GM19240 (cell line): ENCODE results near the gene EFHD2.
"Not testable (repeated sequence)": the region's sequence is repeated elsewhere in the genome, so short reads cannot be mapped to it uniquely, and the experiment has no call there.

Source experiments
- DNase-seq: peaks from one replicate; pipeline ENCODE4 v3.0.0; 2011; ENCODE audit warnings: low spot score; ENCODE audit not compliant: insufficient read length

EFHD2 gene

DNA sequence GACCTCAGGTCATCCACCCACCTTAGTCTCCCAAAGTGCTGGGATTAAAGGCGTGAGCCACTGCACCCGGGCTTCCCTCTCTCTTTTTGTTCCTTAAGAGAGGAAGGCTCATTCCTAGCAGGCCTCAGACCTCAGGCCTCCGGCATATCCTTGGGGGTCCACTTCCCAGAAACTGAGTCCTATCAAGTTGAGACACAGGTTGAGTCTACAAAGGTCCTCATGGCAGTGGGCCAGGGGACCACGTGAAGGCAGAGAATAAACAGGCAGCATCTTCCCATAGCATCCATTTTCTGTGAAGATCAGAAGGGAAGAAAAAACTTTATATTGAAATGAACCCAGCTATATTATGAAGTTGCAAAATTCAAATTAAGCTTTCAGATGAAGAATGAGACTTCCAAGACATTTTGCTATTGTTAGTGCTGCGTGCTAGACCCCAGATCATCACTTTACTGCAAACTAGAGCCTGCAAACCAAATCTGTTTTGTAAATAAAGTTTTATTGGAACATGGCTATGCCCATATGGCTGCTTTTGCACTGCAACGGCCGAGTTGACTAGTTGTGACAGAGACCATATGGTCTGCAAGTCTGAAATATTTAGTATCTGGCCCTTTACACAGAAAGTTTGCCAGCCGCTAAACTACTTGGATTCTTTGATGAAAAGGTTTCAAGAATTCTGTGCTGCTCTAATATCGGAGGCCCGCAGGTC, 43.3 kb downstream of the EFHD2 start:
- DNase-seq: no peak

DNA sequence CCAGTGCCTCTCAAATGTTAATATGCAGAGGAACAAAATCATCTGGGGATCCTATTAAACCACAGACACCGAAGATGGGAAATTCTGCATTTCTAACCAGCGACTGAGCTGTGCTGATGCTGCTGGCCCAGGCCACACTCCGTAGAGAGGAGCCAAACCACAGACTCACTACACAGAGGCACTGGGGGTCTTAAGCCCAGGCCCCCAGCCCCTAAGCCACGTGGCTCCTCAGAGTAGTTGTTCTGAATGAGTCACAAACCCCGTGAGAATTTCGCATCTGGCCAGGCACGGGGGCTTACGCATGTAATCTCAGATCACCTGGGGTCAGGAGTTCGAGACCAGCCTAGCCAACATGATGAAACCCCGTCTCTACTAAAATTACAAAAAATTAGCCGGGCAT, 44.0 kb downstream of the EFHD2 start:
- DNase-seq: no peak

DNA sequence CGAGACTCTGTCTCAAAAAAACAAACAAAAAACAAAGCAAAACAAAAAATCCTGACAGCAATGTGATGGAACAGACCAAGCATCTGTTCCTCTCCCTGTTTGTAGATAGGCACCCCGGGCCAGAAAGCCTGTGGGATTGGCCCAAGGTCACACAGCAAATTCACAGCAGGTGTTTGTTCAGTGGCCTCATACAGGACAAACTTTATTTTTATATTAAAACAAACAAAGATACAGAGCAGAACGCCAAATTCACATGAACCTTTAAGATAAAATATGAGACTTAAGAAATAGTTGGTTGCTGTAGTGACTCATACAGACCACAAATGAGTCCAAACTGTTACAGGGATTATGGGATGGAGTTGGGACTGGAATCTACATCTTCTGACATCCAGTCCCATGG, 44.6 kb downstream of the EFHD2 start:
- DNase-seq: no peak

DNA sequence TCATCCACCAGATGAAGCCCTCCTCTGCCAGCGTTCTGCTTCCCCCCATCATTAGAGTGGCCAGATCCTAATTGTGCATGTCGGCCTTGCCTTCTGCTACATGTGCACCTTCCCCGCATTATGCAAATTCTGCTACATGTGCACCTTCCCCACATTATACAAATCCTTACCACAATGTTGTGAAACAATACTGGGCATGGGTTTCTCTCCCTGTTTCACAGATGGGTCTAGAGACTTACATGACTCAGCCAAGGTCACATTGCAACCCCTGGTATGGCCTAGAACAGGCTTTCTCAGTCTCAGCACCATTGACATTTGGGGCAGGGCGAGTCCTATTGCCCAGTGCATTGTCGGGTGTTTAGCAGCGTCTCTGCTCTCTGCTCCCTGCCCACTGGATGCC, 45.8 kb downstream of the EFHD2 start:
- no peak for DNase-seq

DNA sequence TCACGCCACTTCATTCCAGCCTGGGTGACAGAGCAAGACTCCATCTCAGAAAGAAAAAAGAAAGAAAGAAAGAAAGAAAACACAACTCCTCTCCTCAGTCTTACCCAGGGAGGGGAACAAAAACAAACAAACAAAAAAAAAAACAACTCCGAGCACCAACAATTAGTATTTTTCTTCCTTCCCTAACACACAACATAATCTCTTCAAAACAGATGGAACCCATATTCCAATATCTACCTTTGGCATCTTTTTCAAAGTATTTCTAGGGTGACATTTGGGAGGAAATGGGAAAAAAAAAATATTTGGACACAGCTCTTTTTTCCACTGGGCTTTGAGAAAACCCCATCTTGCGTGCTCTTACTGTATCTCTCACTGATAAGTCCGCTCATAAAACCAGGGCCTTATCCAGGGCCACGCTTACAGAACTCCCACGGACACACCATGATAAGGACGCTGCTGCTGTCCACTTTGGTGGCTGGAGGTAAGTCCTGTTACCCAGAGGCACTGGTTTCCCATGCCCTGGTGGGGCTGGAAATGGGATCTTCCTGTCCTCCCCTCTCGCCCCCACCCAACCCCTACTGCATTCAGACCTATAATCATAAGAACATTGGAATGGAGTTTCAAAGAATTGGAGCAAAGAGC, 46.7 kb downstream of the EFHD2 start, which contains the start of gene CELA2A:
Gene CELA2A (plus strand): TSS at position 420 of the 642 bp plus-strand sequence. CDS start 22 bp downstream, at position 442.
- DNase-seq: no peak

DNA sequence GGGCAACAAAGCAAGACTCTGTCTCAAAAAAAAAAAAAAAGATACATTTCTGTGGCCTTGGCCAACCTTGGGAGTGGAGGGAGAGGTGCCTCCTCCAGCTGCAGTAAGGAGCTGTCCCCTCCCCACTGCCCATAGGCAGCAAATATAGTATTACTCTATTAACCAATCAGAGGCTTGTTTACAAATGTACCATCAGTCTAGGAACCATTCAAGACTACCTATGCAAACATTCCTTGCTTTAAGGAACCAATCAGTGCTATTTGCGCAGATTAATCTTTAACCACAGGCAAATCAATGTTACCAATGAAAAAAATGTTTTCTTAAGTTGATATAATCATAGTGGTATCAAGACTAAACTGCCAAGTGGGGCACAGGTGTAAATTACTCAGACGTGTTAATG, 47.9 kb downstream of the EFHD2 start:
- DNase-seq: no peak

DNA sequence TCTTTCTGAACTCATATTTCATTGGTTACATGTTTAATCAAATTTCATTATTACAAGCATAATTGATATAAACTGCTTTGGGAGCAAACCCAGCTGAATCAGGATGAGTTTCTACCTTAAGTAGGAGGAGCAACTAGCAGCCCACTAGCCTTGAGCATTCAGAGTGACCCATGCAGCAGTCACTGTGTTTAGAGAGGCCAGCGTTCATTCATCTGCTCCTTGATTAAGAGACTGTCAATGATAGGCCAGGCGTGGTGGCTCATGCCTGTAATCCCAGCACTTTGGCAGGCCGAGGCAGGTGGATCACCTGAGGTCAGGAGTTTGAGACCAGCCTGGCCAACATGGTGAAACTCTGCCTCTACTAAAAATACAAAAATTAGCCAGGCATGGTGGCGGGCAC, 48.7 kb downstream of the EFHD2 start:
- not testable (repeated sequence) for DNase-seq

DNA sequence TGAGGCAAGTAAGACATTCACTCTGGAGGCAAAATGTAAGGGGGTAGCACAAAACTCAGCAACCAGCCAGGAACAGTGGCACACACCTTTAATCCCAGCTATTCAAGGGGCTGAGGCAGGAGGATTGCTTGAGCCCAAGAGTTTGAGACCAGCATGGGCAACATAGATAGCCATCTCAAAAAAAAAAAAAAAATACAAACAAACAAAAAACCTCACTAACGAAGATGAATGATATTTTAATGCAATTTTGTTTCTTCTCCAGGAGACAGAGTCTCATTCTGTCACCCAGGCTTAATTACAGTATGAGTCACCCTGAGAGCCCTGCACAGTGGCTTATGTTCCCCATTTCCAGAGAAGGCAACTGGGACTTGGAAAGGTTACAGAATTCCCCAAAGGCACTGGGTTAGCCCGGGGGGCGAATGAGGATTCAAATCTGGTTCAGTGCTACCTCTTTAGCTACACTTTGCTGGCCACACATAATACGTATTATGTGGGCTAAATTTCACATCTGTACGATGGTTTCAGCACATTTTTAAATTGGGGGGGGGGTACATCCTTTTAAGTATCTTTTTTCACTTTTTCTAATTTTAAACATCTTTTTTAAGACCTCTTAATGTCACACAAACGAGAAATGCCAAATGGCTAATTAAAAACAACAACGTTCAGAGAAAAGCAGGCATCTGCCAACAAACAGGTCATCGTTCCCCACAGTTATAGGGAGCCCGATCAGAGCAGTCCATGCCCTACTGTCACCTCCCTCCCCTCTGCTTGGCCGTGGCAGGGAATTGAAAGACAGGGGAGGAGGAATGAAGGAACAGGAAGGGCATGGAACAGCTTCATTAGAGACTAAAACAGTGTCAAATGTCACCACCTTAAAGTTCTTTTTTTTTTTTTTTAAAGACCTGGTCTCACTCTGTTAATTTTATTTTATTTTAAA, 50.4 kb downstream of the EFHD2 start:
- DNase-seq: no peak

DNA sequence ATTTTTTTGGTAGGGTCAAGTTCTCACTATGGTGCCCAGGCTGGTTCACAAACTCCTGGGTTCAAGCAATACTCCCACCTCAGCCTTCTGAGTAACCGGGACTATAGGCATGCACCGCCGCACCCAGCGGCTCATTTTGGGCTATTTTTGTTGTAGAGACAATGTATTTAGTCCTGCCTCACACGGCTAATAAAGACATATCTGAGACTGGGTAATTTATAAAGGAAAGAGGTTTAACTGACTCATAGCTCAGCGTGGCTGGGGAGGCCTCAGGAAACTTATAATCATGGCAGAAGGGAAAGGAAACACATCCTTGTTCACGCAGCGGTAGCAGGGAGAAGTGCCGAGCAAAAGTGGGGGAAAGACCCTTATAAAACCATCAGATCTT, 51.0 kb downstream of the EFHD2 start:
- DNase-seq: no peak

DNA sequence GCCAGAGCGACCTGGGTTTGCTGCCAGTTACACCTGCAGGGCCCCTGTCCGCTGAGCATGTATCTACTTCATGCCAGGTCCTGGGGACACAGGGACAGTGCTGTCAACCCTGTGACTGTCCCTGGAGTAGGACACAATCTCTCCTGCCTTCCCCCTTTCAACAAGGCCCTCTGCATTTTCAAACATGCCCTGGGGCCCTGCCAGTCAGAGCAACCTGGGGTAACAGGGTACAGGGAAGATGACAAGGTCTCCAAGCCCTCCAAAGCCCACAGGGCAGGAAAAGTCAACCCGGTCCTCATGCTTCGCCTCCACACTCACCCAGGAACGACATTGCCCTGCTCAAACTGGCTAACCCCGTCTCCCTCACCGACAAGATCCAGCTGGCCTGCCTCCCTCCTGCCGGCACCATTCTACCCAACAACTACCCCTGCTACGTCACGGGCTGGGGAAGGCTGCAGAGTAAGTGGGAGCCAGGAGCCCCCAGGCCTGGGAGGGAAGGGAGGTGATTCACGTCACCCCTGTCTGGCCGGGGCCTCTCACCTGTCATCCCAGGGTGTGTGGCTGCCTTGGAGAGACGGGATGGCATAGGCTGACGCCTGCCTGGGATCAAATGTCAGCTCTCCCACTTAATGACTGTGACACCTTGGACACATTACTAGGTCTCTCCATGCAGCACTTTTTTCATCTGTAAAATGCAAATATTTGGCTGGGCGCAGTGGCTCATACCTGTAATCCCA, 53.5 kb downstream of the EFHD2 start:
- not testable (repeated sequence) for DNase-seq

DNA sequence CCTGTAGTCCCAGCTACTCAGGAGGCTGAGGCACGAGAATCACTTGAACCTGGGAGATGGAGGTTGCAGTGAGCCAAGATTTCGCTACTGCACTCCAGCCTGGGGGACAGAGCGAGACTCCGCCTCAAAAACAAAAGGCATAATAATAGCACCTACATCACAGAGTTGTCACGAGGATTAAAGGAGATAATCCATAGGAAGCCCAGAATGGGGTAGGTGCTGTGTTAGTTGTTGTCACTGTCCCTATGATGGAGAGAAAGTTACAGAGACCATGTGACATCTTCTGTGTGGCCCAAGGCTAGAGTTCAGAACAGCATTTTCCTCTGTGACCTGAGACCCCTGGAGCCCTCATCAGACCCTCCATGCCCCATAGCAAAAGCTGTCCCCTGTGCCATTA, 54.2 kb downstream of the EFHD2 start:
- DNase-seq: not testable (repeated sequence)

DNA sequence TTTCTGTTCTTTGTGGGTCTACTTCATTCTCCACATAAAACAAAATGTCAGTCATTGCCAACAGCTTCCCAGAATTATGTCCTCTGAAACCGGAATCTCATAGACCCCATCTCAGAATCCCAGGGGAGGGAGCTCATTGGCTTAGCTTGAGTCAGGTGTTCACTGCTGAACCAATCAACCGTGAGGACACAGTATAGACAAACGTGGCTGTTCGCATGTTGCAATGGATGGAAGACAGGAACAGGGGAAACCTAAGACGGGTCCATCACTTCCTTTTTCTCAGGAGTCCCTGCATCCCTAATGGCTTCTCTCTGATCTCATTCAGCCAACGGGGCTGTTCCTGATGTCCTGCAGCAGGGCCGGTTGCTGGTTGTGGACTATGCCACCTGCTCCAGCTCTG, 56.0 kb downstream of the EFHD2 start:
- DNase-seq: no peak

DNA sequence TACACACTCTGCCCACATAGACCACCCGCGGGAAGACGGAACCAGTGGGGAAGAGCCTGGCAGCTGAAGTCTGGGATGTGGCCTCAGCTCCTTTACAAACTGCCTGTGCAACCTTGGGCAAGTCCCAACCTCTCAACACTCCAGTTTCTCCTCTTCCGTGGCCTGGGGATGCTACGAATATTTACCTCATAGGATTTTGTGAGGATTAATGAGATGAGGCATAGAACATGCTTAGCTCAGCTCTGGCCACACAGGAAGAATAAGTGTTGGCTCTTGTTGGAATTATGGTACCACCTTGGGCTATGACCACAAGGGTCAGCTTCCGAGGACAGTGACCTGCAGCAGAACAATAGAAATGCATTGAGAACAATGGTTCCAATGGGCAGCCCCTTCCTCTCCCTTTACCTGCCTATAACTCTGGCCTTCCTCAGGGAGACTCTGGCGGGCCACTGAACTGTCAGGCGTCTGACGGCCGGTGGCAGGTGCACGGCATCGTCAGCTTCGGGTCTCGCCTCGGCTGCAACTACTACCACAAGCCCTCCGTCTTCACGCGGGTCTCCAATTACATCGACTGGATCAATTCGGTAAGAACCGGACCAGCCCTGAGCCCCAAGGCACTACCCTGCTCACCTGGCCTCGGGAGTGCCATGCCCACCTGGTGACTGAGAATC, 57.4 kb downstream of the EFHD2 start:
- DNase-seq: not testable (repeated sequence)

DNA sequence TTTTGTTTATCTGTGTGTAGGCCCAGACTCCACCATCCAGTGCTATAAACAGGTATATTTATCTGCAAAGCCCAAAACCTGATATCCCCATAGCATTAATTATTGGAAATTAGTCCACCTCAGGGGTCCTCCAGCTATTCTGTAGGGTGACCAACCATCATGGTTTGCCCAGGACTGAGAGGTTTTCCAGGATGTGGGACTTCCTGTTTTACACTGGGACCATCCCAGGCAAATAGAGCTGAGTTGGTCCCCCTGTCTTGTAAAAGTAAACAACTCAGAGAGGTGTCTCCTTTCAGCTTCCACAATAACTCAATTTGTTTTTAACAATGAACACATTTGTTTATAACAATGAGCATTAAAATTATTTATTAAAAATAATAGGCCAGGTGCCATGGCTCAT, 58.5 kb downstream of the EFHD2 start:
- no peak for DNase-seq

DNA sequence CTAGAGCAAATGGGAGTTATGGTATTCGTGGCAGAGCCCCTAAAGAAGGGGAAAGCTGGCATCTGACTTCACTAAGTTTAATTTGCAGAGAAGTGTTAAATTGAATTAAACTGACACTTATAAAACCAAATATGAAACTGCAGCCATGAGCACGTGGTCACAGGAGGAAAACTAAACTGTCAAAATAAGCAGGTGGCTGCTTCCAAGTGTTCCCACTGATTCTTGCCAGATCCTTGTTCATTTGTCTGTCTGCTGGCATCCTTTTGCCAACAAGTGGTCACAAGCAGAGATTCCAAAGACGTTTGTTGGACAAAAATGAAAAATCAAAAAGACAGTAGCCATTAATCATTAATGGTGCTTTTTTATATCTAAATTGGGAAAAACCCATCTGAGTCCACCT, 59.7 kb downstream of the EFHD2 start:
- DNase-seq: no peak

DNA sequence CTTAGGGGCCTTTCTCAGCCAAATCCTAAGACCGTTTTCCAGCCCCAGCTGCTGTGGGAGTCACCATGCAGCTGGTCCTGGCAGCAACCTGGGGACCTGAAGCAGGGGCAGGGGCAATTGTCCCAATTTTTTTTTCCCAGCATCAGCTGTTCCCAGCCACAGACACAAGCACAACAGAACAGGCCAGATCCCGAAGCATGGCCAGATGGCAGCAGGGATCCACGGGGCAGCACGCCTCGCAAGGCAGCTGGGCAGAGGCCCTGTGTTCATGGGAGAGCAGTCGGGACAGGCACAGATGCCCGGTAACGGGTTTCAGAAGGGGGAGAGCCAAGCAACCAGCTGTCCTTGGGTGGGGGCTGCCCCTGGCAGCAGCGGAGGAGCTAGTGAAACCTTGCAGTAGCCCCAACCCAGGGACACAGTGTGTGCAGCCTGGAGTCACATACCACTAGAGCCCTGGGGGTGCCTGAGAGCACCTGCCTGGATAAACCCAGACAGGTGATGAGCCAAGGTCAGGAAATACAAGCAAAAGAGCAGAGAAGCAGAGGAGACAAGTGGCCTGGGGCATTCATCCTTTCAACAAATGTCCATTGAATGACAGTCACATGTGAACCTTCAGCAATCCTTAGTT, 60.2 kb downstream of the EFHD2 start:
- not testable (repeated sequence) for DNase-seq

DNA sequence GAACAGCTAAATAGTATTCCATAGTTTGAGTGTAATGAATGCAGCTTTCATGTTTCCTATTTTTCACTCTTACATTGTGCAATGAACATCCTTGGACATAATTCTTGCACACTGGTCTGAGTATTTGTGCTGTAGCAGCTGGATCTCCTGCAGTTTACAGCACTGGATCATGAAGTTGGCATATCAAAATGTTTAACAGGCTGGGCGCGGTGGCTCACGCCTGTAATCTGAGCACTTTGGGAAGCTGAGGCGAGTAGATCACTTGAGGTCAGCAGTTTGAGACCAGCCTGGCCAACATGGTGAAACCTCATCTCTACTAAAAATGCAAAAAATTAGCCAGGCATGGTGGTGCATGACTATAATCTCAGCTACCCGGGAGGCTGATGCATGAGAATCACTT, 61.4 kb downstream of the EFHD2 start:
- not testable (repeated sequence) for DNase-seq

DNA sequence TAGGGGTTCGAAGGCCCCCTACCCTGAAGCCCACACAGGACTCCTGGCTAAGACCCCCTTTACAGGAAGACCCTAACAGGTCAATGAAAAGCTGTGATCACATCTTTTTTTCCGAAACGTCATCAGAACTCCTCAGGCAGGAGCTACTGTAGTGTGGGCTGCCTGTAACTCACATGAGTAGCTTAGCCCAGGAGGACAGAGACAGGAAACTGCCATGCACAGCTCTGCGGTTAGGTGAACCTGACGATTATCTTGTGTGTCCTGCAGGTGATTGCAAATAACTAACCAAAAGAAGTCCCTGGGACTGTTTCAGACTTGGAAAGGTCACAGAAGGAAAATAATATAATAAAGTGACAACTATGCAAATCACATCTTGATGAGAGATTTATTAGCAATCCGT, 62.0 kb downstream of the EFHD2 start:
- not testable (repeated sequence) for DNase-seq

DNA sequence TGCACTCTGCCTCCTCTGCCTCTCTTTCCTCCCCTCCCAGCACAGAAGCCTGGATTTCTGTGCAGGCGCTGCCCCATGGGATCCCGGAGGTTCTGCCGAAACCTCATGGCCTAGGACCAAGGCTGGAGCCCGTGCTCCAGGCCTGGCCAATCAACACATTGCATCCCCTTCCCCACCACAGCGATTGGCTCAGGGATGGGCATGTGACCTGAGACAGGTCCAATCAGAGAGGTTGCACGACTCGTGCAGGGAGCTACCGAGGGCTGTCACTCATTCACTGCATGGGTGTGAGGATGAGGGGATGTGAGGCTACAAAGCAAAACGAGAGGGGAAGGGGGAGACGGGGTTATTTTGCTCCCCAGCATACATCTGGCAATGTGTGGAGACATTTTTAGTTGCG, 62.9 kb downstream of the EFHD2 start:
- DNase-seq: no peak

DNA sequence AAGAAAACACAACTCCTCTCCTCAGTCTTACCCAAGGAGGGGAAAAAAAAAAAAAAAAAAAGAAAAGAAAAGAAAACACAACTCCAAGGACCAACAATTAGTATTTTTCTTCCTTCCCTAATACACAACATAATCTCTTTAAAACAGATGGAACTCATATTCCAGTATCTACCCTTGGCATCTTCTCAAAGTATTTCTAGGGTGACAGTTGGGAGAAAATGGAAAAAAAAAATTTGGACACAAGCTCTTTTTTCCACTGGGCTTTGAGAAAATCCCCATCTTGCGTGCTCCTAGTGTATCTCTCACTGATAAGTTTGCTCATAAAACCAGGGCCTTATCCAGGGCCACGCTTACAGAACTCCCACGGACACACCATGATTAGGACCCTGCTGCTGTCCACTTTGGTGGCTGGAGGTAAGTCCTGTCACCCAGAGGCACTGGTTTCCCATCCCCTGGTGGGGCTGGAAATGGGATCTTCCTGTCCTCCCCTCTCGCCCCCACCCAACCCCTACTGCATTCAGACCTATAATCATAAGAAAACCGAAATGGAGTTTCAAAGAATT, 66.1 kb downstream of the EFHD2 start, which contains the start of gene CELA2B:
Gene CELA2B (plus strand): TSS at position 353 of the 563 bp plus-strand sequence. CDS start 22 bp downstream, at position 375.
- DNase-seq: no peak
